CD4-positive, alpha-beta T cell treated with Interleukin-10 for 1 hour (primary cell): Measurements from ENCODE around the gene ELK4.

Source experiments
- DNase-seq: peaks from one replicate; pipeline ENCODE4 v3.0.0-alpha.2; 2020

Gene ELK4

GRCh38 chr1:205626216-205626615, 5.6 kb downstream of the ELK4 start:
- DNase-seq: no peak

GRCh38 chr1:205623646-205624045, 8.2 kb downstream of the ELK4 start:
- DNase-seq: no peak

- DNase-seq: no peak
Measured at GRCh38 chr1:205620269-205620668, 11.5 kb downstream of the ELK4 start.

GRCh38 chr1:205619376-205619775, 12.4 kb downstream of the ELK4 start:
- no peak for DNase-seq

GRCh38 chr1:205616563-205617293, 15.1 kb downstream of the ELK4 start:
- no peak for DNase-seq

GRCh38 chr1:205615789-205616188, 16.0 kb downstream of the ELK4 start:
- DNase-seq: no peak

GRCh38 chr1:205613854-205614412, 17.9 kb downstream of the ELK4 start:
- no peak for DNase-seq

GRCh38 chr1:205612556-205612955, 19.3 kb downstream of the ELK4 start:
- DNase-seq: no peak

- no peak for DNase-seq
Measured at GRCh38 chr1:205612104-205612503, 19.7 kb downstream of the ELK4 start.

- DNase-seq: no peak
Measured at GRCh38 chr1:205610901-205611466, 20.8 kb downstream of the ELK4 start.

GRCh38 chr1:205610036-205610435, 21.8 kb downstream of the ELK4 start:
- DNase-seq: no peak

- no peak for DNase-seq
Measured at GRCh38 chr1:205604825-205605505, 26.8 kb downstream of the ELK4 start.

- DNase-seq: no peak
Measured at GRCh38 chr1:205604059-205604458, 27.8 kb downstream of the ELK4 start.

- DNase-seq: no peak
Measured at GRCh38 chr1:205601205-205601604, 30.6 kb downstream of the ELK4 start.

GRCh38 chr1:205600085-205600484, 31.7 kb downstream of the ELK4 start:
- DNase-seq: no peak

- no peak for DNase-seq
Measured at GRCh38 chr1:205599669-205600042, 32.2 kb downstream of the ELK4 start.

GRCh38 chr1:205598841-205599668, 32.8 kb downstream of the ELK4 start:
- DNase-seq: no peak

- DNase-seq: no peak
Measured at GRCh38 chr1:205597691-205598314, 34.0 kb downstream of the ELK4 start.

GRCh38 chr1:205596876-205597275, 34.9 kb downstream of the ELK4 start:
- DNase-seq: no peak

GRCh38 chr1:205595861-205596260, 36.0 kb downstream of the ELK4 start:
- DNase-seq: no peak

- no peak for DNase-seq
Measured at GRCh38 chr1:205595435-205595834, 36.4 kb downstream of the ELK4 start.

GRCh38 chr1:205594846-205595245, 37.0 kb downstream of the ELK4 start:
- DNase-seq: no peak

GRCh38 chr1:205593967-205594366, 37.8 kb downstream of the ELK4 start:
- DNase-seq: no peak
